Activated naive CD8-positive, alpha-beta T cell (primary cell): ENCODE data around the gene GAS2L2.
"Not testable (repeated sequence)": the region's sequence is repeated elsewhere in the genome, so short reads cannot be mapped to it uniquely, and the experiment has no call there.

ENCODE experiments used
- H3K27ac Mint-ChIP-seq: one replicate; pipeline ENCODE4 v1.8.0; 2021; ENCODE audit warnings: mixed read lengths
- H3K27me3 Mint-ChIP-seq: one replicate; pipeline ENCODE4 v1.8.0; 2021; ENCODE audit warnings: mixed read lengths
- H3K36me3 Mint-ChIP-seq: one replicate; pipeline ENCODE4 v1.8.0; 2021; ENCODE audit warnings: mixed read lengths
- H3K4me1 Mint-ChIP-seq: one replicate; pipeline ENCODE4 v1.8.0; 2021; ENCODE audit warnings: low read depth, mixed read lengths
- H3K4me3 Mint-ChIP-seq: one replicate; pipeline ENCODE4 v1.8.0; 2021; ENCODE audit warnings: mild to moderate bottlenecking, mixed read lengths
- H3K9me3 Mint-ChIP-seq: one replicate; pipeline ENCODE4 v1.8.0; 2021; ENCODE audit warnings: low read depth, mixed read lengths

Gene GAS2L2

GRCh38 chr17:35713069-35713728, 39.8 kb downstream of the GAS2L2 start:
- Mint-ChIP-seq H3K4me1 (peaks cover 22% of the 10 kb centered on the region), H3K27ac (no peak overlapping the region), H3K36me3 (peaks cover 14% of the 10 kb centered on the region), H3K27me3 (no peaks in the 10 kb centered on the region), H3K9me3 (no peaks in the 10 kb centered on the region), H3K4me3 (no peak overlapping the region)

GRCh38 chr17:35710950-35711349, 42.1 kb downstream of the GAS2L2 start:
- H3K4me3 Mint-ChIP-seq, result no peak overlapping the region
- H3K27ac Mint-ChIP-seq, result no peak overlapping the region
- H3K27me3 Mint-ChIP-seq, result no peaks in the 10 kb centered on the region
- peaks cover 34% of the 10 kb centered on the region for H3K4me1 Mint-ChIP-seq
- peaks cover 10% of the 10 kb centered on the region for H3K36me3 Mint-ChIP-seq
- H3K9me3 Mint-ChIP-seq, result no peaks in the 10 kb centered on the region

- Mint-ChIP-seq H3K36me3 (peaks cover 10% of the 10 kb centered on the region), H3K27ac (no peak overlapping the region), H3K27me3 (no peaks in the 10 kb centered on the region), H3K4me3 (no peak overlapping the region), H3K4me1 (peaks cover 34% of the 10 kb centered on the region), H3K9me3 (no peaks in the 10 kb centered on the region)
Observed at GRCh38 chr17:35709874-35710273, 43.2 kb downstream of the GAS2L2 start.

GRCh38 chr17:35708951-35709350, 44.1 kb downstream of the GAS2L2 start:
- Mint-ChIP-seq H3K36me3 (peaks cover 11% of the 10 kb centered on the region), H3K4me3 (no peak overlapping the region), H3K27me3 (no peaks in the 10 kb centered on the region), H3K4me1 (peaks cover 36% of the 10 kb centered on the region), H3K9me3 (no peaks in the 10 kb centered on the region), H3K27ac (no peak overlapping the region)

GRCh38 chr17:35708149-35708548, 44.9 kb downstream of the GAS2L2 start:
- peaks cover 39% of the 10 kb centered on the region for H3K4me1 Mint-ChIP-seq
- H3K9me3 Mint-ChIP-seq, result no peaks in the 10 kb centered on the region
- no peak overlapping the region for H3K27ac Mint-ChIP-seq
- peaks cover 12% of the 10 kb centered on the region for H3K36me3 Mint-ChIP-seq
- no peak overlapping the region for H3K4me3 Mint-ChIP-seq
- H3K27me3 Mint-ChIP-seq, result no peaks in the 10 kb centered on the region

- no peak overlapping the region for H3K27ac Mint-ChIP-seq
- H3K9me3 Mint-ChIP-seq, result peaks cover 3% of the 10 kb centered on the region
- H3K36me3 Mint-ChIP-seq, result peaks cover 16% of the 10 kb centered on the region
- no peak overlapping the region for H3K4me3 Mint-ChIP-seq
- no peaks in the 10 kb centered on the region for H3K27me3 Mint-ChIP-seq
- peaks cover 28% of the 10 kb centered on the region for H3K4me1 Mint-ChIP-seq
Observed at GRCh38 chr17:35705705-35706104, 47.3 kb downstream of the GAS2L2 start.

- peaks cover 28% of the 10 kb centered on the region for H3K4me1 Mint-ChIP-seq
- peaks cover 12% of the 10 kb centered on the region for H3K36me3 Mint-ChIP-seq
- H3K4me3 Mint-ChIP-seq, result no peak overlapping the region
- no peaks in the 10 kb centered on the region for H3K27me3 Mint-ChIP-seq
- peaks cover 3% of the 10 kb centered on the region for H3K9me3 Mint-ChIP-seq
- H3K27ac Mint-ChIP-seq, result no peak overlapping the region
Observed at GRCh38 chr17:35705230-35705629, 47.8 kb downstream of the GAS2L2 start.

- not testable (repeated sequence) for H3K27ac Mint-ChIP-seq, H3K36me3 Mint-ChIP-seq
Observed at GRCh38 chr17:35703308-35703707, 49.7 kb downstream of the GAS2L2 start.

GRCh38 chr17:35701491-35701890, 51.5 kb downstream of the GAS2L2 start:
- Mint-ChIP-seq H3K36me3 (peaks cover 12% of the 10 kb centered on the region), H3K9me3 (peaks cover 3% of the 10 kb centered on the region), H3K4me1 (peaks cover 6% of the 10 kb centered on the region), H3K27ac (no peak overlapping the region), H3K27me3 (no peaks in the 10 kb centered on the region), H3K4me3 (no peak overlapping the region)

More at GRCh38 chr17:35703308-35703707, 49.7 kb downstream of the GAS2L2 start:
- H3K27me3 Mint-ChIP-seq, H3K9me3 Mint-ChIP-seq, H3K4me3 Mint-ChIP-seq: not testable (repeated sequence)
- H3K4me1 Mint-ChIP-seq, result peaks cover 17% of the 10 kb centered on the region

- H3K27ac Mint-ChIP-seq, result no peak overlapping the region
- H3K36me3 Mint-ChIP-seq, result peaks cover 15% of the 10 kb centered on the region
- peaks cover 3% of the 10 kb centered on the region for H3K9me3 Mint-ChIP-seq
Observed at GRCh38 chr17:35700150-35700549, 52.9 kb downstream of the GAS2L2 start.

GRCh38 chr17:35698800-35699199, 54.2 kb downstream of the GAS2L2 start:
- peaks cover 16% of the 10 kb centered on the region for H3K36me3 Mint-ChIP-seq
- H3K27me3 Mint-ChIP-seq, result no peaks in the 10 kb centered on the region

More at GRCh38 chr17:35700150-35700549, 52.9 kb downstream of the GAS2L2 start:
- Mint-ChIP-seq H3K4me1 (peaks cover 4% of the 10 kb centered on the region), H3K27me3 (no peaks in the 10 kb centered on the region), H3K4me3 (no peak overlapping the region)

GRCh38 chr17:35695613-35696012, 57.4 kb downstream of the GAS2L2 start:
- Mint-ChIP-seq H3K9me3 (no peaks in the 10 kb centered on the region), H3K4me3 (no peak overlapping the region), H3K27ac (no peak overlapping the region), H3K36me3 (peaks cover 10% of the 10 kb centered on the region), H3K4me1 (no peaks in the 10 kb centered on the region), H3K27me3 (no peaks in the 10 kb centered on the region)

More at GRCh38 chr17:35698800-35699199, 54.2 kb downstream of the GAS2L2 start:
- H3K4me1 Mint-ChIP-seq, result peaks cover 2% of the 10 kb centered on the region
- H3K4me3 Mint-ChIP-seq, result no peak overlapping the region
- H3K9me3 Mint-ChIP-seq, result peaks cover 3% of the 10 kb centered on the region
- no peak overlapping the region for H3K27ac Mint-ChIP-seq

- no peaks in the 10 kb centered on the region for H3K4me1 Mint-ChIP-seq
- no peaks in the 10 kb centered on the region for H3K9me3 Mint-ChIP-seq
- H3K27me3 Mint-ChIP-seq, result no peaks in the 10 kb centered on the region
- H3K27ac Mint-ChIP-seq, result no peak overlapping the region
- no peak overlapping the region for H3K4me3 Mint-ChIP-seq
- H3K36me3 Mint-ChIP-seq, result peaks cover 16% of the 10 kb centered on the region
Observed at GRCh38 chr17:35694906-35695305, 58.1 kb downstream of the GAS2L2 start.
